ENCODE data around the gene PRX.

The PRX gene, protein sequence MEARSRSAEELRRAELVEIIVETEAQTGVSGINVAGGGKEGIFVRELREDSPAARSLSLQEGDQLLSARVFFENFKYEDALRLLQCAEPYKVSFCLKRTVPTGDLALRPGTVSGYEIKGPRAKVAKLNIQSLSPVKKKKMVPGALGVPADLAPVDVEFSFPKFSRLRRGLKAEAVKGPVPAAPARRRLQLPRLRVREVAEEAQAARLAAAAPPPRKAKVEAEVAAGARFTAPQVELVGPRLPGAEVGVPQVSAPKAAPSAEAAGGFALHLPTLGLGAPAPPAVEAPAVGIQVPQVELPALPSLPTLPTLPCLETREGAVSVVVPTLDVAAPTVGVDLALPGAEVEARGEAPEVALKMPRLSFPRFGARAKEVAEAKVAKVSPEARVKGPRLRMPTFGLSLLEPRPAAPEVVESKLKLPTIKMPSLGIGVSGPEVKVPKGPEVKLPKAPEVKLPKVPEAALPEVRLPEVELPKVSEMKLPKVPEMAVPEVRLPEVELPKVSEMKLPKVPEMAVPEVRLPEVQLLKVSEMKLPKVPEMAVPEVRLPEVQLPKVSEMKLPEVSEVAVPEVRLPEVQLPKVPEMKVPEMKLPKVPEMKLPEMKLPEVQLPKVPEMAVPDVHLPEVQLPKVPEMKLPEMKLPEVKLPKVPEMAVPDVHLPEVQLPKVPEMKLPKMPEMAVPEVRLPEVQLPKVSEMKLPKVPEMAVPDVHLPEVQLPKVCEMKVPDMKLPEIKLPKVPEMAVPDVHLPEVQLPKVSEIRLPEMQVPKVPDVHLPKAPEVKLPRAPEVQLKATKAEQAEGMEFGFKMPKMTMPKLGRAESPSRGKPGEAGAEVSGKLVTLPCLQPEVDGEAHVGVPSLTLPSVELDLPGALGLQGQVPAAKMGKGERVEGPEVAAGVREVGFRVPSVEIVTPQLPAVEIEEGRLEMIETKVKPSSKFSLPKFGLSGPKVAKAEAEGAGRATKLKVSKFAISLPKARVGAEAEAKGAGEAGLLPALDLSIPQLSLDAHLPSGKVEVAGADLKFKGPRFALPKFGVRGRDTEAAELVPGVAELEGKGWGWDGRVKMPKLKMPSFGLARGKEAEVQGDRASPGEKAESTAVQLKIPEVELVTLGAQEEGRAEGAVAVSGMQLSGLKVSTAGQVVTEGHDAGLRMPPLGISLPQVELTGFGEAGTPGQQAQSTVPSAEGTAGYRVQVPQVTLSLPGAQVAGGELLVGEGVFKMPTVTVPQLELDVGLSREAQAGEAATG (N-terminal part only)

DNA sequence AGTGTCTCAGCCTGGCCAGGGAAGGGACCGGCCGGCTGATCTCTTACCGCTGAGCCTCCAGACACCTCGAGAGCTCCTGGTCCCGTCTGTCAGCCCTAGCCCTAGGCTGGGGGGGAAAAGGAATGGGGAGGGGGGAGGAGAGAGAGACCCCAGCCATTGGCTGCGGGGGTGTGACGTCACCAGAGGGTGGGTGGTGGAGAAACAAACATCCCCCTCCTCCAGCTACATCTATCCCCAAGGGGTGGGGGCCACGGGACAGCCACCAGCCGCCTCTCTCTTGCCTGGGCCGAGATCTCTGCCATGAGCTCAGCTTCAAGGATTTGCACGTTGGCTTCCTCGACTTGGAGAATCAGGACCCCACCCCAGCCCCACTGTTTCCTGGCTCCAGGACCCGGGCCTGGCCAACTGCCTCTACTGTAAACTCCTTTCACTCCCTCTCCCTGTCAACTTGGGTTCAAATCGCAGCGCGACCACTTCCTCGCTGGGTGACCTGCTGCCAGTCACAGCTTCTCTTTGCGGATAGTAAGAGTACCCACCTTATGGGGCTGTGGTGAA, at the start of gene PRX:
Gene PRX (minus strand): TSS at position 88 of the 555 bp plus-strand sequence. CDS start 5,446 bp downstream, outside the sequence.
- Histone ChIP-seq H3K36me3 (no peaks in the 10 kb centered on the region), H3K27ac (no peak within 1 kb of the TSS), H3K4me1 (ENCODE audit: control insufficient read depth in 1 of 2, insufficient read depth in 1 of 2, low read depth in 1 of 2, low read length in 1 of 2) (peaks cover 32% of the 10 kb centered on the region in 2 experiments), H3K27me3 (peaks cover 8% of the 10 kb centered on the region), H3K4me3 (ENCODE audit: low read depth in 1 of 2, low read length in 1 of 2) (no peak within 1 kb of the TSS), H3K9me3 (no peaks in the 10 kb centered on the region)
- TF ChIP-seq, protein P1, sequence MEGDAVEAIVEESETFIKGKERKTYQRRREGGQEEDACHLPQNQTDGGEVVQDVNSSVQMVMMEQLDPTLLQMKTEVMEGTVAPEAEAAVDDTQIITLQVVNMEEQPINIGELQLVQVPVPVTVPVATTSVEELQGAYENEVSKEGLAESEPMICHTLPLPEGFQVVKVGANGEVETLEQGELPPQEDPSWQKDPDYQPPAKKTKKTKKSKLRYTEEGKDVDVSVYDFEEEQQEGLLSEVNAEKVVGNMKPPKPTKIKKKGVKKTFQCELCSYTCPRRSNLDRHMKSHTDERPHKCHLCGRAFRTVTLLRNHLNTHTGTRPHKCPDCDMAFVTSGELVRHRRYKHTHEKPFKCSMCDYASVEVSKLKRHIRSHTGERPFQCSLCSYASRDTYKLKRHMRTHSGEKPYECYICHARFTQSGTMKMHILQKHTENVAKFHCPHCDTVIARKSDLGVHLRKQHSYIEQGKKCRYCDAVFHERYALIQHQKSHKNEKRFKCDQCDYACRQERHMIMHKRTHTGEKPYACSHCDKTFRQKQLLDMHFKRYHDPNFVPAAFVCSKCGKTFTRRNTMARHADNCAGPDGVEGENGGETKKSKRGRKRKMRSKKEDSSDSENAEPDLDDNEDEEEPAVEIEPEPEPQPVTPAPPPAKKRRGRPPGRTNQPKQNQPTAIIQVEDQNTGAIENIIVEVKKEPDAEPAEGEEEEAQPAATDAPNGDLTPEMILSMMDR (IDR thresholded peaks at IDR 0.05), result no peak

DNA sequence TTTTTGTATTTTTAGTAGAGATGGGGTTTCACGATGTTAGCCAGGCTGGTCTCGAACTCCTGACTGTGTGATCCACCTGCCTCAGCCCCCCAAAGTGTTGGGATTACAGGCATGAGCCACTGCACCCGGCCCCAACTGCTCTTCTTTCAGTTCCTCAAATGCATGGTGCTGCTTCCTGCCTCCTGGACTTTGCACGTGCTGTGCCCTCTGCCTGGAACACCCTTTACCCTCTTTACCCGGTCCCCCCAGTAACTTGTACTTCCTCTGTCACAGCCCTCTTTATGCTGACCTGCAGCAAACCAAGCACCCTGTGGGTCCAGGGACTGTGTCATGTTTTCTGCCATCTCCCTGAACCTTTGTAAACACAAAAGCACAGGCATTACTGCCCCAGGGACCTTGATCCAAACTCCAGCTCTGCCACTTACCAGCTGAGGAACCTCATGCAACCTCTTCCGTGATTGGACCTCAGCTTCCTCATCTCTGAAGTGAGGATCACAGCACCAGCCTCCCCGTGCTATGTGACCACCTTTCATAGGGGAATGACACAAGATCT, 48.6 kb upstream of the PRX start:
- Histone ChIP-seq H3K27me3 (peaks cover 13% of the 10 kb centered on the region), H3K36me3 (peaks cover 5% of the 10 kb centered on the region), H3K9me3 (no peaks in the 10 kb centered on the region), H3K27ac (peak overlapping the region; percentile 58), H3K4me3 (ENCODE audit: low read depth in 1 of 2, low read length in 1 of 2) (no peak overlapping the region), H3K4me1 (ENCODE audit: control insufficient read depth in 1 of 2, insufficient read depth in 1 of 2, low read depth in 1 of 2, low read length in 1 of 2) (peaks cover 40 to 44% of the 10 kb centered on the region in 2 experiments)
- TF ChIP-seq, protein P1 (IDR thresholded peaks at IDR 0.05), result no peak

DNA sequence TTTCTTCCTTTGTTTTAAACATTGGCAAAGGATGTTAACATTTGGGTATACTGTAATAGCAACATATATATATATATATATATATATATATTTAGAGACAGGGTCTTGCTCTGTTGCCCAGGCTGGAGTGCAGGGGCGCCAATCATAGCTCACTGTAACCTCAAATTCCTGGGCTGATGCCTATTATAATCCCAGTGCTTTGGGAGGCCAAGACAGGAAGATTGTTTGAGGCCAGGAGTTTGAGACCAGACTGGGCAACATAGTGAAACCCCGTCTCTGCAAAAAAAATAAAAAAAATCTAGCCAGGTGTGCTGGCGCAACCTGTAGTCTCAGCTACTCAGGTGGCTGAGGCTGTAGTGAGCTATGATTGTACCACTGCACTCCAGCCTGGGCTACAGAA, 47.0 kb upstream of the PRX start:
- H3K27ac ChIP-seq, result no peak overlapping the region
- H3K9me3 ChIP-seq, result no peaks in the 10 kb centered on the region
- H3K27me3 ChIP-seq, result no peaks in the 10 kb centered on the region
- peaks cover 28% of the 10 kb centered on the region in 2 experiments for H3K4me1 ChIP-seq (ENCODE audit: control insufficient read depth in 1 of 2, insufficient read depth in 1 of 2, low read depth in 1 of 2, low read length in 1 of 2)
- no peak overlapping the region for H3K4me3 ChIP-seq (ENCODE audit: low read depth in 1 of 2, low read length in 1 of 2)
- H3K36me3 ChIP-seq, result peaks cover 5% of the 10 kb centered on the region
- TF ChIP-seq, protein P1 (IDR thresholded peaks at IDR 0.05), result no peak

- no peaks in the 10 kb centered on the region for H3K27me3 ChIP-seq
- H3K4me1 ChIP-seq (ENCODE audit: control insufficient read depth in 1 of 2, insufficient read depth in 1 of 2, low read depth in 1 of 2, low read length in 1 of 2), result peaks cover 12% of the 10 kb centered on the region in 2 experiments
- no peak overlapping the region for H3K27ac ChIP-seq
- no peaks in the 10 kb centered on the region for H3K9me3 ChIP-seq
- H3K36me3 ChIP-seq, result peaks cover 5% of the 10 kb centered on the region
- TF ChIP-seq, protein P1 (IDR thresholded peaks at IDR 0.05), result no peak
- H3K4me3 ChIP-seq (ENCODE audit: low read depth in 1 of 2, low read length in 1 of 2), result no peak overlapping the region
These were observed 45.4 kb upstream of the PRX start for GRCh38 chr19:40458597-40458974.
